Measurements from ENCODE around the gene FXR2.

DNA sequence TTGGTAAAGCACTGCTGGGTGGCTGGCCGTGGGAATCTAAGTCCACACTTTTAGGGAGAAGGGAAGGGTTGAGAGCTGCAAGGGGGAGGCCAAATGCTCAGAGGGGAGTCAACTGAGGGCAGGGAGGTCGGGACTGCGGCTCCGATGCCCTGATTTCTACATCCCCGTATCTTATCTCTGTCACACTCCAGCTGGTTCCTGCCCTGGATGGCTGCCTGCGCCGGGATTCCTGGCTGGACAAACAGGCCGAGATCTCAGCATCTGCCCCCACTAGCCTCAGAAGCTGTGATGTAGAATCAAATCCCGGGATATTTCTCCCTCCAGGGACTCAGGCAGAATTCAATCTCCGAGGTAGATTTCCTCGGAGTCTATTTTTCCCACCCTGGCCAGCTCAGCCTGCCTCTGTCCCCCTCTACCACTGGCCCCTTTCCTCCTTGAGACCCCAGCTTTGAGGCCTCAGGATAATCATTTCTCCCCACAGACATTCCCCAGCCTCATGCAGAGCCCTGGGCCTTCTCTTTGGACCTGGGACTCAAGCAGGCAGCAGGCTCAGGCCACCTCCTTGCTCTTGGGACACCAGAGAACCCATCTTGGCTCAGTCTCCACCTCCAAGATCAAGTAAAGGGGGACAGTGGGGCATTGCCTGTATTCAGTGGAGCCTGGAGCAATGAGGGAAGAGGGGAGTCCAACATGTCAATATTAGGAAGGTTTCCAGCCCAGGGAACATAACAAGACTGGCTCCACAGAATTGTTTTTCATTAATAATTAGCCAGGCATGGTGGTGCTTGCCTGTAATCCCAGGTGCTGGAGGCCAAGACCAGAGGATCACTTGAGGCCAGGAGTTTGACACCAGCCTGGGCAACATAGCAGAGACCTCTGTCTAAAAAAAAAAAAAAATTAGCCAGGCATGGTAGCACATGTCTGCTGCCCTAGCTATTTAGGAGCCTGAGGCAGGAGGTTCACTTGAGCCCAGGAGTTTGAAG, 17.0 kb upstream of the FXR2 start:
- TF ChIP-seq, protein P1, sequence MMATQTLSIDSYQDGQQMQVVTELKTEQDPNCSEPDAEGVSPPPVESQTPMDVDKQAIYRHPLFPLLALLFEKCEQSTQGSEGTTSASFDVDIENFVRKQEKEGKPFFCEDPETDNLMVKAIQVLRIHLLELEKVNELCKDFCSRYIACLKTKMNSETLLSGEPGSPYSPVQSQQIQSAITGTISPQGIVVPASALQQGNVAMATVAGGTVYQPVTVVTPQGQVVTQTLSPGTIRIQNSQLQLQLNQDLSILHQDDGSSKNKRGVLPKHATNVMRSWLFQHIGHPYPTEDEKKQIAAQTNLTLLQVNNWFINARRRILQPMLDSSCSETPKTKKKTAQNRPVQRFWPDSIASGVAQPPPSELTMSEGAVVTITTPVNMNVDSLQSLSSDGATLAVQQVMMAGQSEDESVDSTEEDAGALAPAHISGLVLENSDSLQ (IDR thresholded peaks at IDR 0.05), result no peak
- TF ChIP-seq ZNF384 (IDR thresholded peaks at IDR 0.05) (no peak), ELF4 (IDR thresholded peaks at IDR 0.05) (no peak), L3MBTL2 (conservative IDR thresholded peaks at IDR 0.05) (no peak), SUZ12 (IDR thresholded peaks at IDR 0.05) (no peak), FOXA1 (IDR thresholded peaks at IDR 0.05) (no peak), FOXM1 (IDR thresholded peaks at IDR 0.05; ENCODE audit: borderline replicate concordance) (no peak), SP1 (IDR thresholded peaks at IDR 0.05) (no peak), LEF1 (IDR thresholded peaks at IDR 0.05; ENCODE audit: borderline replicate concordance) (no peak)
